A673 (cell line): ENCODE results near the gene IPO13. TPM values are rescaled to one million over a fixed set of nuclear protein-coding genes. Genes with fewer than 3 reads are reported as not detected.

ENCODE experiments used
- BruUV-seq: library from RNA; stranded (reverse); fragments of 400-500 nt; replicated peaks from 2 replicates; lab custom pipeline; 2021; lab: Mats Ljungman, UMichigan
- CTCF ChIA-PET: fragments of 300-600 bp; sonication (Branson Sonifier 250); formaldehyde crosslinking; loops from one replicate; lab custom pipeline; 2022; ENCODE audit warnings: antibody characterized with exemption; lab: Charles Lee
- POLR2A ChIA-PET: fragments of 300-600 bp; sonication (Branson Sonifier 250); formaldehyde crosslinking; loops from one replicate; lab custom pipeline; 2022; ENCODE audit warnings: antibody characterized with exemption; ENCODE audit not compliant: low non-redundant PET; lab: Charles Lee
- DNase-seq: peaks from one replicate; pipeline ENCODE4 v3.0.0-alpha.2; 2015; ENCODE audit warnings: low spot score
- H3K27ac ChIP-seq: fragments of 200-600 bp; sonication (generic); 2 replicates; pipeline ENCODE4 v1.5.1; 2016; ENCODE audit warnings: mixed run types, low read depth, mild to moderate bottlenecking, mixed read lengths, antibody characterized with exemption, low read length; ENCODE audit not compliant: poor library complexity, severe bottlenecking
- H3K27me3 ChIP-seq: fragments of 200-600 bp; sonication (generic); replicated peaks from 2 replicates; pipeline ENCODE4 v1.6.1; 2017; ENCODE audit warnings: mixed run types, low read depth, mild to moderate bottlenecking, mixed read lengths, antibody characterized with exemption, low read length; ENCODE audit not compliant: insufficient read depth, poor library complexity
- H3K36me3 ChIP-seq: fragments of 200-600 bp; sonication (generic); 2 replicates; pipeline ENCODE4 v1.6.1; 2016; ENCODE audit warnings: mixed run types, mild to moderate bottlenecking, mixed read lengths, antibody characterized with exemption, low read length; ENCODE audit not compliant: insufficient read depth, poor library complexity, severe bottlenecking
- H3K4me1 ChIP-seq: fragments of 200-600 bp; sonication (generic); 2 replicates; pipeline ENCODE4 v1.6.1; 2017; ENCODE audit warnings: mixed run types, mild to moderate bottlenecking, mixed read lengths, antibody characterized with exemption, low read length; ENCODE audit not compliant: insufficient read depth, poor library complexity, severe bottlenecking
- H3K4me3 ChIP-seq: fragments of 200-600 bp; sonication (generic); 2 replicates; pipeline ENCODE4 v1.5.1; 2016; ENCODE audit warnings: low read depth, mixed run types, mild to moderate bottlenecking, mixed read lengths, low read length; ENCODE audit not compliant: poor library complexity, severe bottlenecking
- H3K9me3 ChIP-seq: fragments of 200-600 bp; sonication (generic); 2 replicates; pipeline ENCODE4 v1.6.1; 2016; ENCODE audit warnings: mixed run types, low read depth, mild to moderate bottlenecking, mixed read lengths, antibody characterized with exemption, low read length; ENCODE audit not compliant: poor library complexity, severe bottlenecking
- EZH2 ChIP-seq: fragments of 200-600 bp; sonication (generic); IDR thresholded peaks from 2 replicates; pipeline ENCODE4 v1.6.1; 2017; ENCODE audit warnings: borderline replicate concordance, low read depth, mild to moderate bottlenecking, mixed read lengths, antibody characterized with exemption, low read length; ENCODE audit not compliant: poor library complexity, severe bottlenecking
- intact Hi-C: fragments of 100-400 bp; cut with micrococcal nuclease; formaldehyde crosslinking; loops from one replicate; pipeline ENCODE4 v1.10.0; 2022; ENCODE audit not compliant: unreplicated experiment
- total RNA-seq: library from RNA; stranded (reverse); gene quantifications from 2 replicates; pipeline ENCODE4 v1.2.3, GENCODE V29; 2021
- TF ChIP-seq, protein P1 (sequence below): fragments of 300-800, 200-600 bp; sonication (generic); conservative IDR thresholded peaks from 2 replicates; pipeline ENCODE4 v1.5.1; 2017; ENCODE audit warnings: low read depth, mild to moderate bottlenecking, antibody characterized with exemption, low read length, moderate library complexity, mixed read lengths

IPO13 gene
- total RNA-seq, 1 experiment from 2014 or later: 53.4 TPM

DNA sequence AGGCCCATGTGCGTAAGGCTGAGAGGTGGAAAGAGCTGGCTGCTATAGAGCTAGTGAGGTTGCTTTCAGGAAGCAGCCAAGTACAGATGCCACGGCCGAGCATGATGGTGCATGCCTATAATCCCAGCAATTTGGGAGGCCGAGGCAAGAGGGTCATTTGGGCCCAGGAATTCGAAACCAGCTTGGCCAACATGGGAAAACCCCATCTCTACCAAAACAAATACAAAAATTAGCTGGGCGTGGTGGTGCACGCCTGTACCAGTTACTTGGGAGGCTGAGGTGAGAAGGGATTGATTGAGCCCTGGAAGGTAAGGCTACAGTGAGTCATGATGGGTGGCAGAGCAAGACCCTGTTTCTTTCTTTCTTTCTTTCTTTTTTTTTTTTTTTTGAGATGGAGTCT is 47.3 kb downstream of the IPO13 start:
- Histone ChIP-seq H3K27me3 (no peaks in the 10 kb centered on the region), H3K9me3 (no peaks in the 10 kb centered on the region), H3K27ac (no peak overlapping the region), H3K4me1 (peaks cover 19% of the 10 kb centered on the region), H3K36me3 (no peaks in the 10 kb centered on the region), H3K4me3 (no peak overlapping the region)
- TF ChIP-seq, protein P1, sequence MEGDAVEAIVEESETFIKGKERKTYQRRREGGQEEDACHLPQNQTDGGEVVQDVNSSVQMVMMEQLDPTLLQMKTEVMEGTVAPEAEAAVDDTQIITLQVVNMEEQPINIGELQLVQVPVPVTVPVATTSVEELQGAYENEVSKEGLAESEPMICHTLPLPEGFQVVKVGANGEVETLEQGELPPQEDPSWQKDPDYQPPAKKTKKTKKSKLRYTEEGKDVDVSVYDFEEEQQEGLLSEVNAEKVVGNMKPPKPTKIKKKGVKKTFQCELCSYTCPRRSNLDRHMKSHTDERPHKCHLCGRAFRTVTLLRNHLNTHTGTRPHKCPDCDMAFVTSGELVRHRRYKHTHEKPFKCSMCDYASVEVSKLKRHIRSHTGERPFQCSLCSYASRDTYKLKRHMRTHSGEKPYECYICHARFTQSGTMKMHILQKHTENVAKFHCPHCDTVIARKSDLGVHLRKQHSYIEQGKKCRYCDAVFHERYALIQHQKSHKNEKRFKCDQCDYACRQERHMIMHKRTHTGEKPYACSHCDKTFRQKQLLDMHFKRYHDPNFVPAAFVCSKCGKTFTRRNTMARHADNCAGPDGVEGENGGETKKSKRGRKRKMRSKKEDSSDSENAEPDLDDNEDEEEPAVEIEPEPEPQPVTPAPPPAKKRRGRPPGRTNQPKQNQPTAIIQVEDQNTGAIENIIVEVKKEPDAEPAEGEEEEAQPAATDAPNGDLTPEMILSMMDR: no peak
- TF ChIP-seq EZH2: no peak
- DNase-seq: no peak
- POLR2A ChIA-PET: interaction anchor here (0.6 kb wide), 2 partner anchors 10 to 37 kb away, joined by 10 read pairs; partner anchors contain the start of gene SLC6A9
- no TSS peak for BruUV-seq
- intact Hi-C loops: no loop called here
- CTCF ChIA-PET: interaction anchor here (0.6 to 1.8 kb wide), 3 partner anchors 54 to 930 kb away, joined by 3 to 13 read pairs (median 5); no protein-coding TSS in a partner anchor

DNA sequence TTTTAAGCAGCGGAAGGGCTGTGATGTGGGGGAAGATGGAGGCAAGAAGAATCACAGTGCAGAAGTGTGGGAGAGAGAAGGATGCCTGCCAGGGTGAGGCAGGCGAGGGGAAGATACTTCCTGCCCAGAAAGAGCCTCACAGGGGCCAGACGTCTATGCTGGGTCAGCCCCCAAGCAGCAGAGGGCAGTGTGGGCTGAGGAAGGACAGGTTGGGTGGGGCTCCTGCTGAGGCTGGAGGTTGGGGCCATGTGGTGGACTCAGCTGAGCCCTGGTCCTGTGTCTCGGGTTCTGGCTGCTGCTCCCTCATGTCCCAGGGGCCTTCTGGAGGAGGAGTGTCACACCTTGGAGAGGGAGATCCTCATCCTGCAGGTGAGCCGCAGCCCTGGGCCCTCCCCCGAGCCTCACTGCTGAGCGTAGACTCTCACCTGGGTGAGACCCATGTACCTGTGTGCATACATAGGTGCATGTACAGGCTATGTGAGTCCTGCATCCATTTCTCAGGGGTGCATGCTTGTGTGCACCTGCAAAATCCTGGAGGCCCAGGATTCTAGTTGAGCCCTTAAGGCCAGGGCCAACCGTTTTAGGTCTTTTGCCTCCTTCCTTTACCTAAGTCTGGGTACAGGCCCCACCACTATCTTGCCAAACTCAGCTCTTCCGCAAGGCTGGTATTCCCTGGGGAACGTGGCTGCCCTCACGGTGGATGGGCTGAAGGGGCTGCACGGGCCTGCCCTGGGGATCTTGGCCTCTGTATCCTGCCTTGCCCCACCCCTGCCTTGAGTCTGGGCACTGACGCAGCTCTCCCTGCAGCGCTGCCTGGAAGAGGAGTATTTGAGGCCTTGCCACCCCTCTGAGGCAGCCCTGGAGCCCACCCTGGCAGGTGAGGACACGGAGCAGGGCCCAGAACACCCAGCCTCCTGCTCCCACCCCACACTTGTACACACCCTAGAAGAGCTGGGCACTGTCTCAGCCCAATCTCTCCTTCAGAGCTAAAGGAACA is 48.3 kb downstream of the IPO13 start:
- Histone ChIP-seq H3K4me1 (peaks cover 19% of the 10 kb centered on the region), H3K4me3 (no peak overlapping the region), H3K27ac (no peak overlapping the region), H3K27me3 (no peaks in the 10 kb centered on the region), H3K9me3 (no peaks in the 10 kb centered on the region), H3K36me3 (no peaks in the 10 kb centered on the region)
- ChIA-PET POLR2A (interaction anchor here (0.6 kb wide), 3 partner anchors 9 to 129 kb away, joined by 3 to 10 read pairs (median 10); partner anchors contain the start of gene SLC6A9), CTCF (interaction anchor here (0.6 kb wide), 1 partner anchor 38 kb away, joined by 3 read pairs; no protein-coding TSS in a partner anchor)
- TF ChIP-seq EZH2: no peak
- TF ChIP-seq, protein P1: no peak
- intact Hi-C loops: no loop called here
- DNase-seq: no peak
- no TSS peak for BruUV-seq

DNA sequence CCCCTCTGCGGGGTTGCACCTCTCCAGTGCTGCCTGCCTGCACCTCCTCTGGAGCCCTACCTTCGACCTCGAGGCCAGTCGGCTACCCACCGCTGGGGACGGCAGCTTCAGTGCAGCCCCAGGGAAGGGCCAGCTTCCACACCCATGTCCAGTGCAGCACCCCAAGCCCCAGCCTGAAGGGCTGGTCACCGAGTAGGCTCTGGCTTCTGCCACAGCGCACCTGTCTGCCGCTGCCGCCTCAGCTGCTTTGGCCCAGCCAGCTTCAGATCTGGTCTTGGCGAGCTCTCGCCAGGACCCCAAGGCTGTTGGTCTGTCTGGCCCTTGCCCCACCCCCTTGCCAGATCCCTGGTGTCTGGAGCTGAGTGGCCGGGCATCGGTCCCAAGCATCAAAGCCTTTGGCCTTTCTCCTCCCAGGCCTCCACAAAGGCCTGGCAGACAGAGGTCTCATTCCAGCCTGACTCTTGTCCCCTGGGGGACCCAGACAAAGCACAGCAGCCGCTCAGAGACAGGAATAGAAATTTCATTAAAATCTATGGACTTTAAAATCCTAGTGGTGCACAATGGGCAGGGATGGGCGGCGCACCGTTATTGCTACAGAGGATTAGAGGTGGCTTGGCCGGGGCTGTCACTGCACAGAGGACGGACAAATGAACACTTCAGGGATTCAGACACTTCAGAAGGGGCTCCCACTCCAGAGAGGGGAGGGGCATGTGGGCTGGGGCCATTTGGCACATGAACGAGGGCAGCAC is 49.4 kb downstream of the IPO13 start:
- TF ChIP-seq, protein P1: no peak
- TF ChIP-seq EZH2: no peak
- ChIA-PET POLR2A (interaction anchor here (0.6 kb wide), 1 partner anchor 130 kb away, joined by 3 read pairs; no protein-coding TSS in a partner anchor), CTCF (no interaction called here)
- H3K4me1 ChIP-seq: peaks cover 13% of the 10 kb centered on the region
- H3K36me3 ChIP-seq: no peaks in the 10 kb centered on the region
- no TSS peak for BruUV-seq
- H3K4me3 ChIP-seq: no peak overlapping the region
- H3K9me3 ChIP-seq: no peaks in the 10 kb centered on the region
- intact Hi-C loops: no loop called here
- H3K27me3 ChIP-seq: no peaks in the 10 kb centered on the region
- H3K27ac ChIP-seq: no peak overlapping the region
- no peak for DNase-seq
